NOMO-1 treated with DMSO at 0.1 percent for 48 hours (cell line): Measurements from ENCODE around the gene ANO9.
"Not testable (repeated sequence)": the region's sequence is repeated elsewhere in the genome, so short reads cannot be mapped to it uniquely, and the experiment has no call there.

Experiments used
- DNase-seq: peaks from one replicate; lab custom pipeline; 2025; ENCODE audit not compliant: unreplicated experiment; lab: John Stamatoyannopoulos, UW

The ANO9 gene

DNA sequence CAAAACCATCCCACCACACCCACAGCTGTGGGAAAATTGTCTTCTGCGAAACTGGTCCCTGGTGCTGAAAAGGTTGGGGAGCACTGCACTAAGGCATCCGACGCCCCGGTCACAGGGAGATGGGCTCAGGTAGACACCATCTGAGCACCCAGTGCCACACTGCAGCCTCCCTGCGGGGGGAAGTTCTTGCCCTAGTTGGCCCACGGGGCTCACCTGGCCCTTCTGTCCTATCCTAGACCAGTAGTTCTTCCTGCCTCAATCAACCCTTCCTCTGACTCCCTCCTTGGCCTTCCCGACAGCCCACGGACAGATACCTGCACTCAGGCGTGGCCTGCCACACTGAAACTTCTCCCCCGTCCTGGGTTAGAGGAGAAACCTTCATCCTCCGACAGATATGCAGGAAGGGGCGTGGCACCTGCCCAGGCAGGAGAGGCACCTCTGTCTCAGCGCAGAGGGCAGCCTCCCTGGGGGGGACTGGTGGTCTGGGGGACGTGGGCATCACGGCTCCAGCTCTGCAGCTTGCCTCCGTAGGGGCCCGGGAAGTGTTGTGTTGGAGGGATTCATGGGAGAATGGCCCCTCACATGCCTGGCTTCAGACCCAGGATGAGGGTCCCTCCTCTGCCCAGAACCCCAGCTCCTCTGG, 4.5 kb downstream of the ANO9 start:
- DNase-seq: no peak

- not testable (repeated sequence) for DNase-seq
Observed at GRCh38 chr11:434999-435740, 6.6 kb downstream of the ANO9 start.

- DNase-seq: no peak
Observed at GRCh38 chr11:434496-434895, 7.3 kb downstream of the ANO9 start.

GRCh38 chr11:433641-434040, 8.2 kb downstream of the ANO9 start:
- no peak for DNase-seq

- DNase-seq: no peak
Observed at GRCh38 chr11:433111-433510, 8.7 kb downstream of the ANO9 start.

DNA sequence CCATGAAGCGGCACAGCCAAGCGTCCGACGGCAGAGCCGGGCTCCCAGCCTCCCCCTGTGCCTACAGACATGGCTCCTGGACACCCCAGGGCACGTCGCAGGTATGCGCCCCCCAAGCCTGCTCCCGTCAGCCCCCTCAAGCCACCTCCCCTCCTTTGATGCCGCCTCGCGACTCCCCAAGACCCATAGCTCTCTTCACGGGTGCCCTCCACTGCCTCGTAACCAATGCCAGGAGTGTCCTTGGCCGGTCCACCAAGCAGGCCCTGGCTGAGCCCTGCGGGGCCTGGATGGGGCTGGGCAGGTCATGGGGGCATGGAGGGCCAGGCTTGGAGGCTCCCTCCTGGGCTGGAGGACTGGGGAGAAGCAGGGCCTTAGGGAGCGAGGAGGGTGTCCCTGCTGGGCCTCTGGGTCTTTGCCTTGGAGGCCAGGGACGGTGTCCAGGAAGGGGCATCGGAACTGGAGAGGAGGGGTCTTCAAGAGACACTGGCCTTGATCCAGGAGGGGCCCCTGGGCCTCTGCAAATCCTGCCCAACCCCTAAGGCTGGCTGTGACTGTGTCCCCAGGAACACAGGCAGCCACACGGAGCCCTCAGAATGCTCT, 9.2 kb downstream of the ANO9 start:
- no peak for DNase-seq

GRCh38 chr11:431921-432320, 9.9 kb downstream of the ANO9 start:
- no peak for DNase-seq

DNA sequence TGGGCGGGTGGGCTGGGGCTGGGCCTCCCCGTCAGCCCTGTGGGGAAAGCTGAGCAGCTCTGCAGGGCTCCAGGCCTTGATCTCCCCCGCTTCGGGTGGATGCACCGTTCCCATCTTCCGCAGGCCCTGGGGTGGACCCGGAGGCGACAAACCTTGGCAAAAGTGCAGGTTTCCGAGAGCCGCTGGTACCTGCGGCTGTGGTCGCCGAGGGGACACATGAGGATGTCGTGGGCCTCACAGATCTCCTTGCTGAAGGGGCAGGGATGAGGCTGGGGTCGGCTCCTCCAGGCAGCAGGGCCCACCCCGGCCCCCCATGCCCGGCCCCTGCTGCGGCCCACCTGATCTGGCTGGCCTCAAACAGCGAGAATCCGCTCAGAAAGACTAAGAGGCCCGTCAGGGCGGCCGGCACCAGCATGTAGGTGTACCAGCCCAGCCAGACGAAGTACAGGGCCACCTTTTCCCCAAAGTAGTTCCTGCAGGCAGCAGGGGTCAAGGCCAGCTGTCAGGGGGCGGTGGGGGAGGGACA, 11.8 kb downstream of the ANO9 start:
- DNase-seq: no peak

DNA sequence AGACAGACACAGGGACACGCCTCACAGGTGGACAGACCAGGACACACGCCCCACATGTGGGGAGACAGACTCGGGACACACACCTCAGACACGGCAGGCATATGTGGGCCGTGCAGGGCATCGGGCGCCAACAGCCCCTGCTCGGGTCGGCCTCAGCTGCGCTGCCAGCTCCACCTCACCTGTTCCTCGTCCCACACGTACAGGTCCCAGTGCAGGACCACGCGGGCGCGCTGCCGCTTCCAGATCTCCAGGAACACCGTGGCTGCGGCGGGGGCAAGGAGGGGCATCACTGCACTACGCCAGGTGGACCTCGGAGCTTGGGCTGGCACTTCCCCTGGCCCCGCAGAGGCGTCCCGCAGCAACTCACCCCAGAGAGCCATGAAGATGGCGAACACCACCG, 12.4 kb downstream of the ANO9 start:
- DNase-seq: no peak

- DNase-seq: no peak
Observed at GRCh38 chr11:428295-428694, 13.5 kb downstream of the ANO9 start.

DNA sequence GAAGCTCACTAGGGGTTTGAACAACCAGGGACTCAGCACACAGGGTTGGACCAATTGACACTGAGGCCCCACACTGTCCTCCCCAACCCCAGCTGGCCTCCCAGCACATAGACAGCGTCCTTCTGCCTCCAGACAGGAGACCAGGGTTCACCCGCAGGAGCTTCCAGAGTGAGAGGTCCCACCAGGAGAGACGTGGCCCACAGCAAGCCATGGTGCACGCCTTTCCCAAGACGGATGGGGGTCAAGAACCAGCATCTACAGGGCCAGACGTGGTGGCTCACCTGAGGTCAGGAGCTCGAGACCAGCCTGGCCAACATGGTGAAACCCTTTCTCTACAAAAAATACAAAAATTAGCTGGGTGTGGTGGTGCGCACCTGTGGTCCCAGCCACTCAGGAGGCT, 15.0 kb downstream of the ANO9 start:
- no peak for DNase-seq

DNA sequence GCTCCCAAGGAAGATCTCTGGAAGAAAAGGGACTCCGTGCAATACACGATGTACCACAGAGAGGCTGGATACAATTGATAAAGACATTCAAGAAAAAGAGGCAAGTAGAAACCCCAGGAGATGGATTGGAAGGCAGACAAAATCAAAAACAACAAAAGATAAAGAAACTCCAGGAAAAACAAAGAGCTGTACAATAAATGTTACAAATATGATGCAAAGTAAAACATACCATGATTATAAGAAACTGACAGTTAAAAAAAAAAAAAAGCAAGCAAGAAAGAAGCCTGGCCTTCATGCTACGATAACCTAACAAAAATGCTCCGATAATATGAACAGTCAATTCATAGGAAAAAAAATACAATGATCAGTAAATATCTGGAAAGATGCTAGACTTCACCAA, 16.5 kb downstream of the ANO9 start:
- no peak for DNase-seq

DNA sequence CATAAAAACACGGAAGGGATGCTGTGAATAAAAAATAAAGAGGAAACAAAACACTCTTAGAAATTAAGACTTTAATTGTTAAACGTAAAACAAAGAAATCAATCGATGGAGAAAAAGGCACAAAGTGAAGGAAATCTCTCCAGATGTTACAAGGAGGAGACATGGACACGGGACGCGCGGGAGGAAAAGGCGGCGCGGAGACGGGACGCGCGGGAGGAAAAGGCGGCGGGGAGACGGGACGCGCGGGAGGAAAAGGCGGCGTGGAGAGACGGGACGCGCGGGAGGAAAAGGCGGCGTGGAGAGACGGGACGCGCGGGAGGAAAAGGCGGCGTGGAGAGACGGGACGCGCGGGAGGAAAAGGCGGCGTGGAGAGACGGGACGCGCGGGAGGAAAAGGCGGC, 17.0 kb downstream of the ANO9 start:
- DNase-seq: not testable (repeated sequence)

DNA sequence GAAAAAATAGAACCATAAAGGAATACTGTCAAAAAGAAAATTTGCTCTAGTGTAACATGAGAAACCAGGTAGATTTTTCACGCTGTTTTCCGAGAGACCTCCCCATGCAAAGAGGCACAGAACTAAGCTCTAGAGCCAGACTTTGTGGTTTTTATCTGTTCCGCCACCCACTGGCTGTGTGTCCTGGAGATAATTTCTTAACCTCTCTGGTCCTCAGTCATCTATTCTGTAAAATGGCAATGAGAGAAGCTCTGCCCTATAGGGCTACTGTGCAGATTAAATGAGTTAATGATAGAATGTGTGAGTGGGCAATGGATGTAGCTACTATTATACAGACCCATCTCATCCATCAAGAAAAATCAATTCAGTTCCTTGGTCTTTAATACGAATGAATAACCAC, 17.6 kb downstream of the ANO9 start:
- no peak for DNase-seq

- DNase-seq: no peak
Observed at GRCh38 chr11:422249-422656, 19.6 kb downstream of the ANO9 start.

- DNase-seq: no peak
Observed at GRCh38 chr11:420911-421321, 20.9 kb downstream of the ANO9 start.

DNA sequence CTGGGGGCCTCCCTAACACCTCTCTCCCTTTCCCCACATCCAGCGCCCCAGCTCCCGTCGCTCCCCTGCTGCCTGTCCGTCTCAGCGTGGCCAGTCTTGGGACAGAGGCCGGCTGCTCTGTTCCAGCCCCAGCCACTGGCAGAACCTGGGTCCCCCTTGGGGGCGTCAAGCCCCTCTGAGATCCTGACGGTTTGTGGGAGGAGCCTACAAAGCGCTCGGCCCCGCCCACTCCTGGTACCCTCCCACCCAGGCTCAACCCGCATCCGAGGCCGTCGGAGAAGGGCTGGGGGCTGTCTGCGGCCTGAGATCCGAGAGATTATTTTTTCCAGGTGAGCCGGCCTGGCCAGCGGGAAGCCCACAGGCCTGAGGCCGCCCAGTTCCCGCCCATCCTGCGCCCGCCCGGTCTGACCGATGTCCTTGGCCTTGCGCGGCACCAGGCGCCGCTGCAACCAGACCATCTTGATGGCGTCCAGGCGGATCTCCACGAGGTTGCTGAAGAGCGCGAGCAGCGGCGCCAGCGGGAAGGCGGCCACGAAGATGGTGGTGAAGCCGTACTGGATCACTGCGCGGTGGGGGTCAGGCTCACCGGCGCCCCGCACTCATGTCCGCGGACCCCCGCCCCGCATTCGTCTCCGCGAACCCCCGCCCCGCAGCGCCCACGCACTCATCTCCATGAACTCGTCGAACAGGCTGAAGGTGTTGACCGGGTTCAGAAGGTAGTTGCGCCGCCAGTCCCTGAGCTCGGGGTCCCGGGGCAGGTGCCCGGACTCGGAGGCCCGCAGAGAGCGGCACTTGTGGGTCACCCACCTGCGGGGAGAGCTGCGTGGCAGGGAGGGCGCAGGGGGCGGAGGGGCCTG, 21.5 kb downstream of the ANO9 start:
- DNase-seq: no peak

DNA sequence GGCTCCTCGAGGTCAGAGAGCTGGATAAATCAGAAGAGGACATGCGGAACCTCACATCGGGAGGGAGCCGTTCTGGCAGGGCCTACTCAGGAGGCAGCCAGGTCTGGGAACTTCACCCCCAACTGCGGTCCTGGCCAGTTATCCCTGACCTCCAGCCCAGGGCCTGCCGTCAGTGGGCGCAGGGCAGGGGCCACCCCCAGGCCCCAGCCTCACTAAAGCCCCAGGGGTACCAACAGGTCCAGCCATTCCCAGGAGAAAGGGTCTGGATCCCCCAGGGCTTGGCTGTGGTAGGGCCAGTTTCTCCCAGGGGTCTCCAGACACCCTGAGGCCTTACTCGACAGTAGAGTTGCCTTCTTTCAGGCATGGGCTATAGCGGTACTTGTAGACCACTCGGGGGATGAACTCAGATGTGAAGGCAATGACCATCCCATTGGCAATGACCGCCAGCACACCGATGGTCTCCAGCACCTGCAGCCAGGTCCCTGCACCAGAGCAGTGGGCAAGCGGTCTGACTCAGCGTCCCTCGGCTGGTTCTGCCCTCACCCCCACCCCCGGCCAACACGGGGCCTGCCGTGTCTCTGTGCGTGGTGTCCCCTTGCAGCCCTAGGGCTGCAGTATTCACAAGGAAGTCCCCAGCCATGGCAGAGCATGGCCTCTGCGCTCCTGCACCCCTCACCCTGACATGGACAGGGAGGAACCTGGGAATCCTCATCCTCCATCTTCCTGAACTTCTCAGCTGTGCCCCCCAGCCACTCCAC, 22.4 kb downstream of the ANO9 start:
- DNase-seq: no peak

- DNase-seq: no peak
Observed at GRCh38 chr11:418343-419247, 23.2 kb downstream of the ANO9 start.
